ENCODE measurements around the gene ME2.
"Not testable (repeated sequence)": the region's sequence is repeated elsewhere in the genome, so short reads cannot be mapped to it uniquely, and the experiment has no call there.

ME2 gene

DNA sequence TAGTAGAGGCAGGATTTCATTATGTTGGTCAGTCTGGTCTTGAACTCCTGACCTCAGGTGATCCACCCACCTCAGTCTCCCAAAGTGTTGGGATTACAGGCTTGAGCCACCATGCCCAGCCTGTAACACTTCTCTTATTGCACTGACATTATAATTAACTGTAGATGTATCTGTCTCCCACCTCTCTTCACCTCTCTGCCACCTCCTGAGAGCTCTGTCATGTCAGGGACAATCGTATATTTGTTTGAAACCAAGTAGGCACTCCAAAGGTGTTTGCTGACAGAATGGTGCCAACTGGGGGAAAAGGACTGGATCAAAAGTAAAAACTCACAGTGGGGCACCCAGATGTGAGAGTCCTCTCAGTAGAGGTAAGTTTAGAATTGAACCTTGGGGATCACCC lies 17.3 kb upstream of the ME2 start:
- no peak for DNase-seq (ENCODE audit: low read depth)

DNA sequence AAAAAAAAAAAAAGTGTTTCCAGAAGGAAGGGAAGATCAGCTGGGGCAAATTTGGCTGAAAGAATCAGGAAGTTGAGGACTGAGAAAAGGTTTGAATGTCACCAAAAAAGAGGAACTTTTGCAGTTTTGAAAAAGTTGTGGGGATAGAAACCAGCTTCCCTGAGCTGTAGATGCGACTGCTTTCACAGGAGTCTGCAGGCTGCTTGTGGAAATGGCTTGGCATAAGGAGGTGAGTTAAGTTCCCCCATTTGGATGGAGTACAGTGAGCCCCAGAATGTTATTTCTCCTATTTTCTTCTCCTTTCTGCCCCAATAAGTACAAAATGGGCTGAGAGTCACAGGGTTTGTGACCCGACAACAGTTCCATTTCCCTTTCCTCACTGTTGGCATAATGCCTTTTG lies 16.5 kb upstream of the ME2 start:
- DNase-seq (ENCODE audit: low read depth) = no peak

DNA sequence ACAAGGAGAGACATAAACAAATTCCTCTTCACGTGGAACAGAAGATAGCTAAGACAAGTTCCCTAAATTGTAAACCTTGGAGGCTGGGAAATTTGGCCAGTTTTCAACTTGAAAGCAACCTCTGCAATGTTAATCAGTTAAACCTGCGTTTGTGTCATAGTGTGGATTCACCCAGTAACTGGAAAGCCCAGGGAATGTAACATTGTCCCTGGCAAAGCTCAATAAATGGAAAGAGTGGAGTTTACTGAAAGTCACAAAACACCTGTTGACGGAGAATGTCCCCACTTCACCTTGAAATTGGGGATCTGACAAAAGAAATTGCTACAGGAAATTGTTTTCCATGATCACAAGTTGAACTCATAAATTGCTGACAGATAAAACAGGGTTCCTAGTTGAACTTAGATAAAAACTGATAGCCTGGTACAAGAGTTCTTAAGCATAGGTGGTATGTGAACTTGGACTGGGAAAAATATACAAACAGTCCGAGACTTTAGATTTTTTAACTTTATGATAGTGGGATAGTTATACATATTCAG lies 15.0 kb upstream of the ME2 start:
- DNase-seq (ENCODE audit: low read depth) = no peak

DNA sequence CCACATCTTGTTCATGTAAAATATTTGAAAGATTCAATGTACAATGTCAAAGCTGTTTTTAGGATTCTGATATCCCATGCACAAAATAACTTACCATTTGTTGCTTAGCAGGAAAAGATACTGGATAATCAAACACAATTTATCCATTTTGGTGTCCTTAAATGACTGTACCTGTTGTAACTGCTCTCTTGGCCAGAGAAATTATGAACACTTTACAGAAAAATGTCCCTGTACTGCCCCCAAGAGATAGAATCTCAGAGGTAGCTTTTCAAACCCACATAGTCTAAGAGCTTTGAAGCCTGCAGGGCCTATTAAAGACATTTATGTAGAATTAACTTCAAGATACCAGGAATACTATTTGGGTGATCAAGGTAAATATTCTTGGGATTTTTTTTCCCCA lies 12.2 kb upstream of the ME2 start:
- no peak for DNase-seq (ENCODE audit: low read depth)

DNA sequence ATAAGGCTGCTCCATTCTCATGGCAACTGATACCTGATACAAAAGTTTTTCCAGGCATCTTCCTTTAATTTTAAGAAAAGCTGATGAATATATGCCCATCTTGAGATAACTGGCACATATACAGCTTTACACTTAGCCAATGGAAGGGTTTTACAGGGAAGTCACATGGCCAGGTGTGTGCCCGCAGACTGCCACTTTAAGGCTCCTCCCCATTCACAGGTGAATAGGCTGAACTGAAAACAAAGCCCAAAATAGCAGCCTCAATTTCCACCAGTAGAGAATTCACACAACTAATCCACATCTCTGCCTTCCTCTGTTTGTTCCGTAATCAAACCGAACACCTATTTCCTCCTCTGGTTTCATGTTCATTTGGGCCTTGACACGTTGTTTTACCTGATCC lies 9.8 kb upstream of the ME2 start:
- DNase-seq (ENCODE audit: low read depth) = no peak

DNA sequence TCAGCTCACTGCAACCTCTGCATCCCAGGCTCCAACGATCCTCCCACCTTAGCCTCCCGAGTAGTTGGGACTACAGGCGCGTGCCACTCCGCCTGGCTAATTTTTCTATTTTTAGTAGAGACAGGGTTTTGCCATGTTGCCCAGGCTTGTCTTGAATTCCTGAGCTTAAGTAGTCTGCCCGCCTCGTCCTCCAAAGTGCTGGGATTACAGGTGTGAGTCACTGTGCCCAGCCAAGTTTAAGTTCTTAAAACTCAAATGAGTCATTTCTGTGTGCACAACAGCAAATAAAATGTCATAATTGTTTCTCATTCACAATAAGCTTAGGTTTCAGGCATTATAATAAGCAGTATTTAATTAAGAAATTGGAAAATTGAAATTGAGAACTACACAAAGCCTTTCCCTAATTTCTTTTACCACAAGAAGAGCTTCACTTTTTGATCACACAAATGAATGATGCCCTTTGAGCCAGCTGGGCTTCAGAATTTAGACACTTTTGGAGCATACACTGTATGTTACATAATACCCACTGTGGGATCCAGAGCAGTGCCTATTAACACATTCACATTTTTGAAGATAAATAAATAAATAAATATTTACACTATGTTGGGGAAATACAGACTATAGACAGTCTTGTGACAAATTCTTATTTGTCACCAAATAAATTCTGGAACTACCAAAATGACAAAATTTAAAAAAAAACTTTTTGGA lies 8.6 kb upstream of the ME2 start:
- DNase-seq (ENCODE audit: low read depth) = no peak

DNA sequence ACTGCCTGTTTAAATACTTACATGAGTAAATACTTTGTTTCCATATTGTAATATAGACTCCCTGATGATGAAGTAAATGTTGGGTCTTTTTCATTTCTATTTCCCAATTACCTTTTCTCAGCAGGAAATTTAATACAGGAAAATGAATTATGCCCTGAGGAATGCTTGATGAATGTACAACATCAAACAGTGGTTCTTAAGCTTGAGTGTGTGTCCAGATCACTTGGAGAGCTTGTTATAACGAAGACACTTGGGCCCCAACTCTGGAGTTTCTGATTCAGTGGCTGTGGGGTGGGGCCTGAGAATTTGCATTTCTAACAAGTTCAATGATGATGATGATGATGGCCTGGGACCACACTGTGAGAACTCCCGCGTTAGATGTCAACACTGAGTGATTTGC lies 7.1 kb upstream of the ME2 start:
- DNase-seq (ENCODE audit: low read depth) = no peak

DNA sequence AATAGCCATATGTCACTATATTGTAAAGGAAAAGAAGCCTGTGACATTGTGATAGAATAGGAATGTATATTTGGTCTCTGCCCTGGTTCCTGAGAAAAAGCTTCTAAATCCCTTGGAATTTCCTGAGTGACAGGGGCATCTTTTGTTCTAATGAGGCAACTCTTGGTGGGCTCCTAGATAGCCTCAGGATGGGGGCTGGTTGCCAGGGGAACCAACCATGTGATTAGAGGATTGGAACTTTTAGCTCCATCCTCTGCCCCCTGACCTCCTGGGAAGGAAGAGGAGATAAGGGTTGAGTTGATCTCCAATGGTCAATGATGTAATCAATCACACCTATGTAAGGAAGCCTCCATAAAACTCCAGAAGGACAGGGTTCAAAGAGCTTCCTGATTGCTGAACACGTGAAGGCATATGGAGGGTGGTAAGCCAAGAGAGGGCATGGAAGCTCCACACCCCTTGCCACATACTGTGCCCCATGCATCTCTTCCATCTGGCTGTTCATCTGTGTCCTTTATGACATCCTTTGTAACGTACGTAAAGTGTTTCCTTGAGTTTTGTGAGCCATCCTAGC lies 2.9 kb upstream of the ME2 start:
- DNase-seq (ENCODE audit: low read depth) = no peak

GRCh38 chr18:50877545-50878265 lies 1.2 kb upstream of the ME2 start:
- DNase-seq (ENCODE audit: low read depth) = no peak

DNA sequence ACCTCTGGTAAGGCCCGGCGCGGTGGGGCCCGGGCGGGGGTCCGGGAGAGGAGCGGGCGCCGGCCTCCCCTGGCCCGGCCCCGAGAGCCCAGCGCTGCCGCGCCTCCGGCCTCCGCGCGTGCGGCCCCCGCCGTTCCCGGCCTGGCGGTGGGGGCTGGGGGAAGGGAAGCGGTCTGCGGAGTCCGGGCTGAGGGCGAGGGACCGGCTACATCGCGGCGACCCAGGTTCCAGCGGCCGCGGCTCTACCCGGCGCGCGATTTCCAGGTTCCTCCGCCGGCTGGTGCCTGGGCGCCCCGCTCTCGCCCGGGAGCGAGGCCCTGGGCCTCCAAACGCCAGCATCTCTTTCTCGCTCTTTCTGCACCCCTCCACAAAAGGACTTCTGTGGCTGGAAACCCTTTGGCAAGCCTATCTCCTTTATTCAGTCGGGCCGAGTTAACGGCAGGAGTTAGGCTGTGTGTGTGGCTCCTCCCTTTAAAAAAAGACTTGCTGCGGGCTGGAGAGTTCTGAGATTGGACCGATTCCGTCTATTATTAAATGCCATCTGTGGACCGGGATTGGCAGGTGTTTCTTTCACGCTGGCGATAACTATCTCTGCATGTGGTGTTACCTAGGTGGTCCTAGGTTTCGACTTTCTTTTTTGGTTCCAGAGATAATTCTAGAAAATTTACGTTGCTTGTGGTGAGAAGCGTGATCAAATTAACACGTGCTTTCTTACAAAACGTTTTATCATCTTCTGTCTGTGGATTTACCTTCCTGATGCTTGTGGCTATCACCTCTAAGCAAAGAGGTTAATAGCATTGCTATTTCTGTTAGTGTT lies 592 bp downstream of the ME2 start:
- peak; percentile 20 for DNase-seq (ENCODE audit: low read depth)

DNA sequence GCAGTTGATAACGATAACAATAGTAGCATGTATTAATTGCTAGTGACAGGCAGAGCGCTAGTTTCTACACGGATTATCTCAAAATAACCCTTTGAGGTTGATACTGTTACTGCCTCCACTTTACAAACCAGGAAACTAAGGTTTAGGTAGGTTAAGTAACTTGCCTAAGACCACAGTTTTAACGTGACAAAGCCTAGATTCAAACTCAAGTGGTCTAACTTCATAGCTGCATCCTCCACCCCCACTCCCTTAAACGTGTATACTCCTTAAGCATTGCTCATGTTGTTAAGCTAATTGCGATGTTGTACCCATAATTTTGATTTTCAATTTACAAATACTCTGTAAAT lies 1.2 kb downstream of the ME2 start:
- no peak for DNase-seq (ENCODE audit: low read depth)

DNA sequence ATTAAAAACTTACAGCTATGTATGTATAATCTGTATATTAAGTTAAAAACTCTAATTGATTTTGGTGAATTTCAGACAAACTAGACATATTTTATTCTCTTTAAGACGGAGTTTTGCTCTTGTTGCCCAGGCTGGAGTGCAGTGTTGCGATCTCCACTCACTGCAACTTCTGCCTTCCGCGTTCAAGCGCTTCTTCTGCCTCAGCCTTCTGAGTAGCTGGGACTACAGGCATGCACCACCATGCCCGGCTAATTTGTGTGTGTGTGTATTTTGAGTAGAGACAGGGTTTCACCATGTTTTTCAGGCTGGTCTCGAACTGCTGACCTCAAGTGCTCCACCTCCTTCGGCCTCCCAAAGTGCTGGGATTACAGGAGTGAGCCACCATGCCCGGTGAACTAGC lies 2.0 kb downstream of the ME2 start:
- DNase-seq (ENCODE audit: low read depth) = not testable (repeated sequence)

DNA sequence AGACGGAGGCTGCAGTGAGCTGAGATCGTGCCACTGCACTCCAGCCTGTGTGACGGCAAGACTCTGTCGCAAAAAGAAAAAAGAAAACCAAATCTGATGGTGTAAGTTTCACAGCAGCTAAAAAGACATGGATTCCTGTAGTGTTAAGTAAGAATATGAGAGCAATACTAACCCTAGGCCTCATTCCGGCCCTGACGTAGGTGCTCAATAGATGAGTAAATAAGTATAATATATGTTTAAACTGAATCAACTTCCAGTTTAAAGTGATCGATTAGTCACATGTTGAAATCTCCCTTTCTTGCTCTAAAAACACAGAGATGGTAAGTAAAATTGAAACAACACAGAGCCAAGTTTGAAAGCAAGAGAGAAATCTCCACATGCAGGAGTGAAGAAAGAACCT lies 8.0 kb downstream of the ME2 start:
- DNase-seq (ENCODE audit: low read depth) = no peak

- DNase-seq (ENCODE audit: low read depth) = no peak
Observed at GRCh38 chr18:50895350-50896045, 16.6 kb downstream of the ME2 start.

DNA sequence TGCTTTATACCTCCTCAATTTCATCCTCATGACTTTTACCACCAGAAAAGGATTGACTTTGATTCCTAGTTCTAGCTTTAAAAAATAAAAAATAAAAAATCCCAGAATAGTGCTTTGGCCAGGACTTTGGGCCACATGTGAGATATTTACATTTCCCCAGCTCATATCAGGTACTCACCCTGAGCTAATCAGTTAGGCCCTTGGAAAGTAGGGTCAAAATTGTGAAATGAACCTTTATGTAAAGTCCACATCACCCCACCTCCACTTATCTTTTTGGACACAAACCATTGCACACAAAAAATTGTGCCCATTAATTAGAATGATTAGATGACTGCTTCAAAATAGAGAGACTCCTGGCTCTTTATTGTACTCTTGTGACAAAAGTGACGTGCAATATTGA lies 17.2 kb downstream of the ME2 start:
- no peak for DNase-seq (ENCODE audit: low read depth)

DNA sequence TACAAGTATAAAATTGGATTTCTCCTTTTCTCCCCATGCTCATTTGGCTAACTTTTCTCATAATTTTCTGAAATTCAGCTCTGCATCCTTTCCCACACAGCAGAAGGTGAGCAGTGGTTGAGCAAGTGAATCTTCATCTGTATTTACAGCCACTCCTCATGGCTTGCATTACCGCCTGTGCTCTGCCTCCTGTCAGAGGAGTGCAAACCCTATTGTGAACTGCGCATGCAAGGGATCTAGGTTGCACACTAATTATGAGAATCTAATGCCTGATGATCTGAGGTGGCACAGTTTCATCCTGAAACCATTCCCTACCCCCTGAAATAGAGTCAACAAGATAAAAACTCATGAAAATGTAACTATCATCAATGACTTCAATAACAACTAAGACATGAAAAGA lies 20.0 kb downstream of the ME2 start:
- DNase-seq (ENCODE audit: low read depth) = no peak

GRCh38 chr18:50902797-50903196 lies 23.9 kb downstream of the ME2 start:
- no peak for DNase-seq (ENCODE audit: low read depth)

DNA sequence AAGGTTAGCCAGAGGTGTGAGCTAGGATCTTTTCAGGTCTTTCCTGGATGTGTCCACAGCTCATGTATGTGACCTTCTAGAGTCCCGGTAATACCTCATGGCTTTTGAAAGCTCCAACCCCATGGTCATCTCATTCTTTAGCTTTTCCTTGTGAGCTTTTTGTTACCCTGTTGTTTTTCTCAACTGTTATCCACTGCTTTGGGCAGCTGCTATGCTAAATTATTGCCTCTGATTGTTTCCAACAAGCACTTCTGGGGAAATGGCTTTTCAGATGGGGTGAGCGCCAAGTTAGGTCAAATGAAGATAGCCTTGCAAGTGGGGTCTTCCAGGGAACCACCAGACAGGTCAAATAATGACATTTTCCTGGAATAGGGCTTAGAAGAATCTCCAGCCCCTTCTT lies 27.9 kb downstream of the ME2 start:
- no peak for DNase-seq (ENCODE audit: low read depth)

DNA sequence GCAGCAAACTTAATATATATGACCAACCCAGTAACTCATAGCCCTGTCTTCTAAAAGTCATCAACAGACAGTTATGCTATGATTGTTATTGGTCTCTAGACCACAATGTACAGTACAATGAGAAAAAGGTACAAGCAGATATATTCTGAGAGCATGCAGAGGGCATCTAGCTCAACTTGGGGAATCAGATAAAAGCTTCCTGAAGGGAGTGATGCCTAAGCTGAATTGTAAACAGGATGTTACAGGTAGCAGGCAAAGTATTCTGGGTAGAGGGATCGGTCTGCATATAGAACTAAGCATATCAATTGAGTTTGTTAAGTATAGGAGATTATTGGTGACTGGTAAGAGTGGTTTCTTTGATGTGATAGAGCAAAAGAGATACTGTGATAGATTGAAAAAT lies 30.3 kb downstream of the ME2 start:
- DNase-seq (ENCODE audit: low read depth) = no peak

- DNase-seq (ENCODE audit: low read depth) = no peak
Observed at GRCh38 chr18:50911006-50911405, 32.1 kb downstream of the ME2 start.

GRCh38 chr18:50917021-50917420 lies 38.1 kb downstream of the ME2 start:
- DNase-seq (ENCODE audit: low read depth) = no peak

GRCh38 chr18:50918153-50918552 lies 39.2 kb downstream of the ME2 start:
- no peak for DNase-seq (ENCODE audit: low read depth)
